Activated T-cell treated with anti-CD3 and anti-CD28 coated beads, Interleukin-2, amount 50 U/mL, for 48 hours (primary cell): ENCODE measurements around the gene CHAC2.

Experiments
- DNase-seq, 2 experiments: peaks; one replicate each; pipeline ENCODE4 v3.0.0-alpha.2; 2020

CHAC2 gene

GRCh38 chr2:53780056-53780455 is 12.5 kb downstream of the CHAC2 start:
- no peak for DNase-seq

GRCh38 chr2:53782676-53783075 is 15.1 kb downstream of the CHAC2 start:
- no peak for DNase-seq

- no peak for DNase-seq
These were observed 16.8 kb downstream of the CHAC2 start for GRCh38 chr2:53784436-53784835.

GRCh38 chr2:53785366-53785765 is 17.8 kb downstream of the CHAC2 start:
- DNase-seq = no peak

GRCh38 chr2:53786352-53786704 is 18.7 kb downstream of the CHAC2 start:
- DNase-seq = peak; percentile 51 to 52

GRCh38 chr2:53786705-53787613 is 19.4 kb downstream of the CHAC2 start, which contains the start of the genes ASB3 and ERLEC1:
TSS of gene ASB3 (minus strand) at chr2:53786953. CDS start at chr2:53765572, 21,381 bp downstream.
TSS of gene ERLEC1 (plus strand) at chr2:53787044. CDS start at chr2:53787211, 167 bp downstream.
- DNase-seq = peak; percentile 88 to 91

- DNase-seq = no peak
These were observed 20.1 kb downstream of the CHAC2 start for GRCh38 chr2:53787614-53788289.

- DNase-seq = no peak
These were observed 25.7 kb downstream of the CHAC2 start for GRCh38 chr2:53793261-53793660.

GRCh38 chr2:53793821-53794220 is 26.2 kb downstream of the CHAC2 start:
- DNase-seq = no peak

- no peak for DNase-seq
These were observed 33.9 kb downstream of the CHAC2 start for GRCh38 chr2:53801547-53801946.

- no peak for DNase-seq
These were observed 35.1 kb downstream of the CHAC2 start for GRCh38 chr2:53802617-53803151.

GRCh38 chr2:53811601-53812000 is 44.0 kb downstream of the CHAC2 start:
- DNase-seq = no peak

- DNase-seq = no peak
These were observed 45.5 kb downstream of the CHAC2 start for GRCh38 chr2:53813151-53813550.

GRCh38 chr2:53818854-53819435 is 51.3 kb downstream of the CHAC2 start:
- DNase-seq = no peak

GRCh38 chr2:53819634-53820033 is 52.0 kb downstream of the CHAC2 start:
- no peak for DNase-seq

- no peak for DNase-seq
These were observed 52.4 kb downstream of the CHAC2 start for GRCh38 chr2:53820048-53820447.

GRCh38 chr2:53820711-53821110 is 53.1 kb downstream of the CHAC2 start:
- DNase-seq = no peak

GRCh38 chr2:53821810-53822209 is 54.2 kb downstream of the CHAC2 start:
- no peak for DNase-seq

GRCh38 chr2:53823639-53824038 is 56.0 kb downstream of the CHAC2 start:
- peak; percentile 39 to 46 for DNase-seq
